ENCODE data around the gene KREMEN1.
"Not testable (repeated sequence)": the region's sequence is repeated elsewhere in the genome, so short reads cannot be mapped to it uniquely, and the experiment has no call there.

The KREMEN1 gene

GRCh38 chr22:29078869-29079207 lies 6.0 kb downstream of the KREMEN1 start:
- DNase-seq (ENCODE audit: low read depth in 3 of 3), result no peak

GRCh38 chr22:29079218-29079901 lies 6.5 kb downstream of the KREMEN1 start:
- DNase-seq (ENCODE audit: low read depth in 3 of 3), result no peak

- no peak for DNase-seq (ENCODE audit: low read depth in 3 of 3)
Observed at GRCh38 chr22:29080106-29080975, 7.5 kb downstream of the KREMEN1 start.

DNA sequence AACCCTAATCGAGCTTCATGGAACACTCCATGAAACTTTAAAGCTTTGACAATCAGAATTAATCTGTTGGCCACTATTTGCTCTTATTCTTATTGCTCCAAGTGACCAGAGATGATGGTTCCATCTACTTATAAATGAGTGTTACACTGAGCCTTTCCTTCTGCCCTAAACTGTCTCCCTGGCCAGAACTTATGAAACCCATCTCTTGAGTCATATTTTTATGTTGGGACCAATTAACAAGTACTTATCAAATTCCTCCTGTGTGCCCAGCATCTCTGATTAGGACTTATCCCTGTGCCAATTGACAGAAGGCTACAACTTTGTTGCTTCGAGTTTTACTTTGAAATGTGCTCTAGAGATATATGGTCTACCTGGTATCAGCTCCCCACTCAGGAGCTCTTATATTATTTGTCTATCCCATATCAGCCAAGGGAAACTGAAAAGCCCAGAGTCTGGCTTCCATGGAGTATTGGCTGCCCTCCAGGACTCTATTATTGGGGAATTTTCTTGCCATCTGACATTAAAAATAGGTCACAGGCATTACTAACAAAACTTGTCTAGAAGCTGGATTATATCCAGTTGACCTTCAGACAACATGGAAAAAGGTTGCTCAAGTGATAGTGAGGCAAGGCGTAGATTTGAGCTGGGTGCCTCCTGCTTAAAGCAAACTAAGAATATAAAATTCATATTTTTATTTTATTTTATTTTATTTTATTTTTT lies 8.8 kb downstream of the KREMEN1 start:
- no peak for DNase-seq (ENCODE audit: low read depth in 3 of 3)

DNA sequence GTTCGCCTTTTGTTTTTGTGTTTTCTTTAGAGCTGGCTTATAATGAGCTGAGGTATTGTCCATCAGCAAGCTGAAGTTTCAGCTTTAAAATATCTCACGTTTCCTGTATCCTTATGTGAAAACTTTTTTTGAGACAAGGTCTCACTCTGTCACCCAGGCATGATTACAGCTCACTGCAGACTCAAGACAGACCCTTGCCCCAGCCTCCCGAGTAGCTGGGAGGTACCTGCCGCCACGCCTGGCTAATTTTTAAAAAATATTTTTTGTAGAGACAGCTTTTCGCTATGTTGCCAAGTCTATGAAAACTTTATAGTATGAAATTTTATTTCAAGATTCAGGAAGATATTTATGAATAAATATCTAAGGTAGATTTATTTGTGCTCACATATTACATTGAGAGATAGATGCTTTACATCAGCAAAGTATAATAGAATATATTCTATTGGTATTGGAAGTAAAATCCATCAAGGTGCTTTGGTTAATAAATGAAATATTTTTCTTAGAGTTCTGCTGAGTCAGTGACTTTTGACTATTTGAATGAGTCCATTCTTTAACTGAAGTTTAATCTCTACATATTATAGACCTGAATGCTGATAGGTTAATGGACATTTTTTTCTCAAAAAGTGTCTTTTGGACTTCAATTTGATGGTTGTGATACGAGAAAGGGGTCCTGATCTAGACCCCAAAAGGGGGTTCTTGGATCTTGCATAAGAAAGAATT lies 10.2 kb downstream of the KREMEN1 start:
- DNase-seq (ENCODE audit: low read depth in 3 of 3), result no peak

- DNase-seq (ENCODE audit: low read depth in 3 of 3), result not testable (repeated sequence)
Observed at GRCh38 chr22:29083576-29083932, 10.7 kb downstream of the KREMEN1 start.

DNA sequence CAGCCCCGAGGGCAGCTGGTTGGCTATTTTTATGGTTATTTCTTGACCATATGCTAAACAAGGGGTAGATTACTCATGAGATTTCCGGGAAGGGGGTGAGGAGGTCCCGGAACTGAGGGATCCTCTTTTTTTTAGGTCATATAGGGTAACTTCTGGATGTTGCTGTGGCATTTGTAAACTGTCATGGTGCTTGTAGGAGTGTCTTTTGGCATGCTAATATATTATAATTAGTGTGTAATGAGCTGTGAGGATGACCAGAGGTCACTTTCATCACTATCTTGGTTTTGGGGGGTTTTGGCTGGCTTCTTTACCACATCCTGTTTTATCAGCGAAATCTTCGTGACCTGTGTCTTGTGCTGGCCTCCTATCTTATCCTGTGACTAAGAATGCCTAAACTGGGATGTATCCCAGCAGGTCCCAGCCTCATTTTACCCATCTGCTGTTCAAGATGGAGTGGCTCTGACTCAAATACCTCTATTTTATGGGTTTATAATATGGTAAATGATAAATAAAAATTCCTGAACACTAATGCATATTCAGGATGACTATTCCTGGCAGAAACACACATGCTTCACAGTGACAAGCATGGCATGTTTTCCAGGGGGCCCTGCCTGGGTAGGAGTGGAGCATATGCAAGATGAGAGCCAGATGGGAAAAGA lies 11.2 kb downstream of the KREMEN1 start:
- DNase-seq (ENCODE audit: low read depth in 3 of 3), result no peak

GRCh38 chr22:29087012-29087411 lies 14.2 kb downstream of the KREMEN1 start:
- DNase-seq (ENCODE audit: low read depth in 3 of 3), result no peak

GRCh38 chr22:29088809-29089208 lies 16.0 kb downstream of the KREMEN1 start:
- DNase-seq (ENCODE audit: low read depth in 3 of 3), result no peak

- no peak for DNase-seq (ENCODE audit: low read depth in 3 of 3)
Observed at GRCh38 chr22:29089507-29089906, 16.7 kb downstream of the KREMEN1 start.

- DNase-seq (ENCODE audit: low read depth in 3 of 3), result no peak
Observed at GRCh38 chr22:29090039-29090438, 17.2 kb downstream of the KREMEN1 start.

DNA sequence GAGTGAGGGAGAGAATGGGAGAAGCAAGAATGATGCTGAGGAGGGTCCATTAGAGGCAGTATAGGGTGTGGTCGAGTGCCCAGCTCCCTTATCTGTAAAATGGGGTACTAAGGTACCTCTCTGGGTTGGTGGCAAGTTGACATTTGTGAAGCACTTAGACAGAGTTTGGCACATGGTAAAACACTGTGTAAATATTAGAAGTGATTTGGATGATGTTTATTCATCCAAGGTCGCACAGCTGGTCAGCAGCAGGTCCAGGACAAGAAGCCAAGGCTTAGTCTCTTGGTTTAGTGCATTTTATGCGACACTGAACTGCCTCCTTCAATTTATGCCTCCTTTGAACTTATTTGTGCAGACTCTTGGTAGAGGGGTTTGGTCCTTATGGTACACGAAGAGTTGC lies 19.4 kb downstream of the KREMEN1 start:
- DNase-seq (ENCODE audit: low read depth in 3 of 3), result no peak

GRCh38 chr22:29093030-29093429 lies 20.2 kb downstream of the KREMEN1 start:
- DNase-seq (ENCODE audit: low read depth in 3 of 3), result no peak

GRCh38 chr22:29093501-29094300 lies 20.9 kb downstream of the KREMEN1 start:
- DNase-seq (ENCODE audit: low read depth in 3 of 3), result no peak

DNA sequence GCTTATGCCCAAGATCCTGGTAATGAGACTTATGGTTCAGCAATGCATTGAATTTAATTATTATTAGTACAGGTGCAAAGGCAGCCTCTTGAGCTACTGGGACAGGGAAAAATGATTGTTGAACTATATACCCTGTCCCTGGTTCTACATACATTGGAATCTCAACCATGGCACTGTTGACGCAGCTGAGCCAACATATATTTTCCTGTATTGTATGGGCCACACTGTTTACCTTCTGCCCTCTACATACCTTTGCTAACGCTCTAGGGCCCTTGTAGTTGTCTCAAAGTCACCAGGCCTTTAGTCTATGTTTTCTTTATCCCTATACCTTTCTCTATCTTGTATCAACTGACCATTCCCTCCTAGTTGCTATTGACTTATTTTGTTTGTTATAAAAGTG lies 22.6 kb downstream of the KREMEN1 start:
- no peak for DNase-seq (ENCODE audit: low read depth in 3 of 3)

GRCh38 chr22:29096736-29097669 lies 24.2 kb downstream of the KREMEN1 start:
- DNase-seq (ENCODE audit: low read depth in 3 of 3), result no peak

DNA sequence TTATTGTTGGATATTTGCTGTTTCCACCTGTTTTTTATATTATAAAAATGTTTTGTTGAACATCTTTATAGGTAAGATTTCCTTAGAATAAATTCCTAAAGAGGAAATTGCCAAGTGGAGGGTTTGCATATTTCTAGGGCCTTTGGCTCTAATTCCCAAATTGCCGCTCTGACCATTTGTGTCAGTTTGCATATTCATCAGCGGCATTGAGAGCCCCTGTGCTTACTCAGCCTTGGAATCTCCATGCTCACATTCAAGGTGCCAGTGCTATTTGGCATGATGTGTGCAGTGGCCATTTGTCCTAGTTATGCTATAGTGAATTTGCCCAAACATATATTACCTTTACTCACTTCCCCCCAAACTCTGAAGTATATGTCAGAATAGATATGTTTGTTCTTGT lies 25.5 kb downstream of the KREMEN1 start:
- DNase-seq (ENCODE audit: low read depth in 3 of 3), result no peak

- DNase-seq (ENCODE audit: low read depth in 3 of 3), result no peak
Observed at GRCh38 chr22:29102300-29102699, 29.5 kb downstream of the KREMEN1 start.

- no peak for DNase-seq (ENCODE audit: low read depth in 3 of 3)
Observed at GRCh38 chr22:29103121-29103520, 30.3 kb downstream of the KREMEN1 start.

GRCh38 chr22:29105468-29105867 lies 32.6 kb downstream of the KREMEN1 start:
- DNase-seq (ENCODE audit: low read depth in 3 of 3), result no peak

Data from stimulated activated CD4-positive, alpha-beta T cell treated with anti-CD3 and anti-CD28 coated beads, TNF-alpha, amount 100 ng/mL, for 24 hours (primary cell).